ENCODE data around the gene COX6B2.

COX6B2 gene

DNA sequence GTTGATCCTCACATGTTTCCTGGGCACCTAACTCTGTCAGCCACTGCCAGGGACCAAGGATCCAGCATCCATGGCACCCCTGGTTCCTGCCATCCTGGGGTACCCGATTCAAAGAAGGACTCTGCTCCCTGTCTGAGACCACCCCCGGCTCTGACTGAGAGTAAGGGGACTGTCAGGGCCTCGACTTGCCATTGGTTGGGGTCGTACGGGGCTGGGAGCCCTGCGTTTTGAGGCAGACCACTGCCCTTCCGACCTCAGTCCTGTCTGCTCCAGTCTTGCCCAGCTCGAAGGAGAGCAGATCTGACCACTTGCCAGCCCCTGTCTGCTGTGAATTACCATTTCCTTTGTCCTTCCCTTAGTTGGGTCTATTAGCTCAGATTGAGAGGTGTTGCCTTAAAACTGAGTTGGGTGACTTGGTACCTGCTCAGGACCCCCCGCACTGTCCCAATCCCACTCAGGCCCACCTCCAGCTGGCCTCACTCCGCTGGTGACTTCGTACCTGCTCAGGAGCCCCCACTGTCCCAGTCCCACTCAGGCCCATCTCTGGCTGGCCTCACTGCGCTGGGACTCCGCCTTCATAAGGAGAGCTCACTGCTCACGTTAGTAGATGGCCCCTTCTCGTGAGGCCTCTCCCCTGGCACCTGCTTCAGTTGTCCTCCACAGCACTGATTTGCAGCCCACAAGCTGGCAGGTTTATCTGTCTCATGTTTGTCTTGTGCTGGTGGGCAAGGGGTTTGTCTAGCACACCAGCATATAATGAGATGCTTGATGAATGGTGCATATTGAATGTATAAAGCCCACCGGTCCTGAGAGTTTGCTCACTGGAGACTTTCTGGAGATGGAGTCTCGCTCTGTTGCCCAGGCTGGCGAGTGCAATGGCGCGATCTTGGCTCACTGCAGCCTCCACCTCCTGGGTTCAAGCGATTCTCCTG is 35.1 kb upstream of the COX6B2 start:
- no peak overlapping the region for H3K27ac ChIP-seq (ENCODE audit: low read depth in 2 of 2, low read length in 2 of 2)
- H3K4me3 ChIP-seq (ENCODE audit: low read length in 2 of 2), result no peak overlapping the region
- H3K27me3 ChIP-seq (ENCODE audit: control insufficient read depth in 2 of 2, insufficient read depth in 2 of 2, low read length in 2 of 2), result no peaks in the 10 kb centered on the region
- H3K4me1 ChIP-seq (ENCODE audit: control insufficient read depth in 2 of 2, insufficient read depth in 2 of 2, low read length in 2 of 2), result peaks cover 29 to 30% of the 10 kb centered on the region in 2 donors
- peaks cover 31 to 44% of the 10 kb centered on the region in 2 donors for H3K36me3 ChIP-seq (ENCODE audit: control insufficient read depth in 2 of 2, insufficient read depth in 2 of 2, low read length in 2 of 2)
- H3K9me3 ChIP-seq (ENCODE audit: control insufficient read depth in 2 of 2, low read length in 2 of 2), result no peaks in the 10 kb centered on the region
- no peak overlapping the region for H3K9ac ChIP-seq (ENCODE audit: low read depth in 1 of 2, low read length in 2 of 2)

DNA sequence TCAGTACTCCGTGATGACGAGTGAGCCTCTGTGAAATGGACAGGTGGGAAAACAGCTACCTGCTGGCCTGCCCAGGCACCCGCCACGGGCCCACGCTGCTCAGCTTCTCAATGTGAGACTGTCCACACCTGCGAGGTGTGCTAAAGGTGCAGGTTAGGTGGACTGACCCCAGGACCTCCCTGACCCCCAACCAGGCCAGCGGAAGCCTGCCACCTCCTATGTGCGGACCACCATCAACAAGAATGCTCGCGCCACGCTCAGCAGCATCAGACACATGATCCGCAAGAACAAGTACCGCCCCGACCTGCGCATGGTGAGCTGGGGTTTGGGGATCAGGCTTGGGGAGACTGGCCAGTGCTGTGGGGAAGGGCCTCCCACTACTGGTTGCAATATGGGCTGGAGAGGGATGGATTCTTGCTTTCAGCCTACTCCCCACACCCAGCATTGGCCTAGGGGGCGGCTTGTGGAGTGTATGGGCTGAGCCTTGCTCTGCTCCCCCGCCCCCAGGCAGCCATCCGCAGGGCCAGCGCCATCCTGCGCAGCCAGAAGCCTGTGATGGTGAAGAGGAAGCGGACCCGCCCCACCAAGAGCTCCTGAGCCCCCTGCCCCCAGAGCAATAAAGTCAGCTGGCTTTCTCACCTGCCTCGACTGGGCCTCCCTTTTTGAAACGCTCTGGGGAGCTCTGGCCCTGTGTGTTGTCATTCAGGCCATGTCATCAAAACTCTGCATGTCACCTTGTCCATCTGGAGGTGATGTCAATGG is 33.4 kb upstream of the COX6B2 start:
- peak overlapping the region; percentile 99 for H3K4me3 ChIP-seq (ENCODE audit: low read length in 2 of 2)
- H3K36me3 ChIP-seq (ENCODE audit: control insufficient read depth in 2 of 2, insufficient read depth in 2 of 2, low read length in 2 of 2), result peaks cover 31 to 44% of the 10 kb centered on the region in 2 donors
- no peaks in the 10 kb centered on the region for H3K27me3 ChIP-seq (ENCODE audit: control insufficient read depth in 2 of 2, insufficient read depth in 2 of 2, low read length in 2 of 2)
- peak overlapping the region; percentile 54 to 97 for H3K9ac ChIP-seq (ENCODE audit: low read depth in 1 of 2, low read length in 2 of 2)
- H3K27ac ChIP-seq (ENCODE audit: low read depth in 2 of 2, low read length in 2 of 2), result no peak overlapping the region
- peaks cover 39 to 41% of the 10 kb centered on the region in 2 donors for H3K4me1 ChIP-seq (ENCODE audit: control insufficient read depth in 2 of 2, insufficient read depth in 2 of 2, low read length in 2 of 2)
- H3K9me3 ChIP-seq (ENCODE audit: control insufficient read depth in 2 of 2, low read length in 2 of 2), result no peaks in the 10 kb centered on the region

DNA sequence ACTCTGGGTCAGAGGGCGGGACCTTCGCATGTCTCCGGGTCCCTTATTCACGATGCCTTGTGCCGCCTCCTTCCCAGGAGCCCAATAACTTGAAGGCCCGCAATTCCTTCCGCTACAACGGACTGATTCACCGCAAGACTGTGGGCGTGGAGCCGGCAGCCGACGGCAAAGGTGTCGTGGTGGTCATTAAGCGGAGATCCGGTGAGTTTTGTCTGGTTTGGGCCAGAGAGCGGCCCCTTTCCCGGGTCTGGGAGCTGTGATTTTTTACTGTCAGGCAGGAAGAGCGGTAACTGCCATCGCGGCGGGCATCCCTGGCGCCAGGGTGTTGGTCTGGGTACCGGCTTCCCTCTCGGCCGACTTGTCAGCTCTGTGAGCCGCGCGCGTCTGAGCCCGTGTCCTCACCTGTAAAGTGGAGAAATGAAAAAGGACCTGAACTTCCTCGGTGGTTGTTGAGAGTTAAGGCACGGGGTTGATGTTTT is 32.0 kb upstream of the COX6B2 start:
- Histone ChIP-seq H3K9me3 (ENCODE audit: control insufficient read depth in 2 of 2, low read length in 2 of 2) (no peaks in the 10 kb centered on the region), H3K4me3 (ENCODE audit: low read length in 2 of 2) (peak overlapping the region; percentile 99), H3K27me3 (ENCODE audit: control insufficient read depth in 2 of 2, insufficient read depth in 2 of 2, low read length in 2 of 2) (no peaks in the 10 kb centered on the region), H3K27ac (ENCODE audit: low read depth in 2 of 2, low read length in 2 of 2) (peak overlapping the region; percentile 76 to 96), H3K9ac (ENCODE audit: low read depth in 1 of 2, low read length in 2 of 2) (peak overlapping the region; percentile 97 to 98), H3K4me1 (ENCODE audit: control insufficient read depth in 2 of 2, insufficient read depth in 2 of 2, low read length in 2 of 2) (peaks cover 42 to 44% of the 10 kb centered on the region in 2 donors), H3K36me3 (ENCODE audit: control insufficient read depth in 2 of 2, insufficient read depth in 2 of 2, low read length in 2 of 2) (peaks cover 31 to 42% of the 10 kb centered on the region in 2 donors)

DNA sequence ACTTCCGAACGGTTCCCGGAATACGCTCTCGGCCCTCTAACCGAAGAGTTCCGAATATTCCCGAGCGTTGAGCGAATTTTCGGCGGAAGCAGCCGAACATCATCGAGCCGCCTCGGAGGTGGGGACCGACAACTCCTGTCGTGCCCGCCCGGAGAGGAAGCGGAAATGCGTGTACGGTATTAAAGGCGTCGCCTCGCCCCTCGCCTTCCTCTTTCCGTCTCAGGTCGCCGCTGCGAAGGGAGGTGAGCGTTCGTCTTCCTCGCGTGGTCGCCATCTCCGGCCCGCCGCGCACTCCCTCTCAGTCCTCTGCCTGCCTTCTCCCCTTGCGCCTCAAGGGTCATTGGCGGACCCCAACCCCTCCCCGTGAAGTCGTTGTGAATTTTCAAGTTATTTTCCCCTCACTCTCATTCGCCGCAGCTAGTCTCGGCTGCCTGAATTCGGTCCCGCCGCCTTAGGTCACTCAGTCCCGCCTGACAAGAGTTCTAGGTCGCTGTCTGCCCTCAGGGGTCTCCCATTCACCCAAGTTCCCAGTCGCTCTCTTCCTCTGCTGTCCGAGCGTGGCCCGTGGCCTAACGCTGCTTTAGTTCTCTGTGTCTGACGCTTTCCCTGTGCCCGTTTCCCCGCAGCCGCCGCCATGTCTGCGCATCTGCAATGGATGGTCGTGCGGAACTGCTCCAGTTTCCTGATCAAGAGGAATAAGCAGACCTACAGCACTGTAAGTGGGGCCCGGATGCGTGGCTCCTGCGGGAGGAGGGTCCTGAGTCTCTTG is 31.4 kb upstream of the COX6B2 start, which contains the start of gene RPL28:
TSS of gene RPL28 (plus strand) at position 209 of the 769 bp plus-strand sequence. CDS start at position 635, 426 bp downstream.
- Histone ChIP-seq H3K4me1 (ENCODE audit: control insufficient read depth in 2 of 2, insufficient read depth in 2 of 2, low read length in 2 of 2) (peaks cover 42 to 44% of the 10 kb centered on the region in 2 donors), H3K9ac (ENCODE audit: low read depth in 1 of 2, low read length in 2 of 2) (peak within 1 kb of the TSS; percentile 97 to 98), H3K4me3 (ENCODE audit: low read length in 2 of 2) (peak within 1 kb of the TSS; percentile 99), H3K9me3 (ENCODE audit: control insufficient read depth in 2 of 2, low read length in 2 of 2) (no peaks in the 10 kb centered on the region), H3K27me3 (ENCODE audit: control insufficient read depth in 2 of 2, insufficient read depth in 2 of 2, low read length in 2 of 2) (no peaks in the 10 kb centered on the region), H3K27ac (ENCODE audit: low read depth in 2 of 2, low read length in 2 of 2) (peak within 1 kb of the TSS; percentile 95 to 96), H3K36me3 (ENCODE audit: control insufficient read depth in 2 of 2, insufficient read depth in 2 of 2, low read length in 2 of 2) (peaks cover 31 to 35% of the 10 kb centered on the region in 2 donors)

DNA sequence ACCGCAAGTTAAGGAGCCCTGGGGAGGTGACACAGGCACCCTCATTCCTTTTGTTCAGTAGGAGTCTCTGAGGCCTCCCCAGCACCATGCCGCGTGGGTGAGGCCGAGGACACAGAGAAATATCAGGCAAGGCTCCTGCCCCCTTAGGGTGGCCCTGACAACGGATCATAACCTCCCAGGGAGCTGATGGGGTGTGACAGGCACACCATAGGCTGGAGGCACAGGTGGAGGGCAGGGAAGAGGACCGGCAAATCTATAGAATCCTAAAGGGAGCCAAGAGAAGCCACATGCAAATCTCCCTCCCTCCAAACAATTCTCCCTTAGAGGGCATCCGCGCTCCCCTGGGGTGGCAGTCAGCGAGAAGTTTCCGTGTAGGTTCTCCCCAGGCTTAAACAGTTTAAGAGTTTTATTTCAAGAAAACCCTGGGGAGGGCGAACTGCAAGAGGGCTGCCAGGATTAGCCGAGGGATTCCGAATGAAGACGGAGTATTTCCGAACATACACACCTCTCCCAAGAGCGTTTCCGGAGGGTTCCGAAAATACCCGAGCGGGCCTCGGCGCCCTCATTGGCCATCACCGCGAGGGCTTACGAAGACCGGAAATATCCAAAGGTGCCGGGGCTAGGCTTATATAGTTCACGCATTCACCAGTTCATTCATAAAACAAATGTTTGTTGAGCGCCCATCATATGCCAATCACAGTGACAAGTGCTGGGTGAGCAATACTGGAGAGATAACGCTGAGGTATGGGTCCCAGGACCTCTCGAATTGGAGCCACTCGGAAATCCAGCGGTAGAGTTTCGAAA is 30.6 kb upstream of the COX6B2 start:
- Histone ChIP-seq H3K9ac (ENCODE audit: low read depth in 1 of 2, low read length in 2 of 2) (peak overlapping the region; percentile 96 to 97), H3K27me3 (ENCODE audit: control insufficient read depth in 2 of 2, insufficient read depth in 2 of 2, low read length in 2 of 2) (no peaks in the 10 kb centered on the region), H3K27ac (ENCODE audit: low read depth in 2 of 2, low read length in 2 of 2) (peak overlapping the region; percentile 95 to 96), H3K36me3 (ENCODE audit: control insufficient read depth in 2 of 2, insufficient read depth in 2 of 2, low read length in 2 of 2) (peaks cover 26 to 31% of the 10 kb centered on the region in 2 donors), H3K4me3 (ENCODE audit: low read length in 2 of 2) (peak overlapping the region; percentile 99), H3K4me1 (ENCODE audit: control insufficient read depth in 2 of 2, insufficient read depth in 2 of 2, low read length in 2 of 2) (peaks cover 42 to 44% of the 10 kb centered on the region in 2 donors), H3K9me3 (ENCODE audit: control insufficient read depth in 2 of 2, low read length in 2 of 2) (no peaks in the 10 kb centered on the region)

DNA sequence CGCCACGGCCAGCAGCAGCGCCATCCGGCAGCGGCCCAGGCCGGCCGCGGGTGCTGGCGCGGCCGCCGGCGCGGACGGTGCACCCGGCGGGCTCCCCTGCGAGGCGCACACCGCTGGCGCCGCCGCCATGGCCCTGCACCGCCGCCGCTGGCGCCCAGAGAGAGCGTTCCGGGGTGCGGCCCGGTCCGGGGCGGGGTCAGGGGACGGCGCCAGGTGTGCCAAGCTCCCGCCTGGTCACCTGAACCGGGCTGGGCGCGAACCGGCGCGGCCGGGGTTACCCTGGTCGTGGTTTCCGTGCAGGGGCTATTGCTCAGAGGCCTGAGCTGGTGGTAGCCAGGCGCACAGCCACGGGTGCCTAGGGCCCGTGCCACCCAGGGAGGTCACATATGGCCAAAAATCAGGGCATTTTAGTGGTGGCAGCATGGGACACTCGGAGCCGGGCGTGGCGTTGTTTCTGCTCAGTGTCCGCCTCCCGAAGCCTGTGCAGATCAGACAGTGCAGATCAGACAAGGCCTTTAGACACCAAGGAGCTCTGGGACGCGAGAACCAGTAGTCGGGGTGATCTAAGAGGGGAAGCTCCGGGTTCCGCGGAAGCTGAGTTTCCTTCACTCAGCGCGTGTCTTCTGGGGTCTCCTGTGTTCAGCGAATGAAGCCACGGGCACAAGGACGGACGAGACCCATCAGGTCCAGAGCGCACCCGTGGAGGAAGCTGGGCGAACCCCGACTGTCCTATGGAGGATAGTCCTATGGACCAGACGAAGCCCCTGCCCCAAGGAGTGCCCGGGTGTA is 29.8 kb upstream of the COX6B2 start, which contains the start of gene TMEM238:
TSS of gene TMEM238 (minus strand) at position 162 of the 789 bp plus-strand sequence. CDS start at position 129, 33 bp downstream.
- Histone ChIP-seq H3K4me3 (ENCODE audit: low read length in 2 of 2) (peak within 1 kb of the TSS; percentile 99), H3K9me3 (ENCODE audit: control insufficient read depth in 2 of 2, low read length in 2 of 2) (no peaks in the 10 kb centered on the region), H3K9ac (ENCODE audit: low read depth in 1 of 2, low read length in 2 of 2) (peak within 1 kb of the TSS; percentile 96 to 97), H3K27me3 (ENCODE audit: control insufficient read depth in 2 of 2, insufficient read depth in 2 of 2, low read length in 2 of 2) (no peaks in the 10 kb centered on the region), H3K36me3 (ENCODE audit: control insufficient read depth in 2 of 2, insufficient read depth in 2 of 2, low read length in 2 of 2) (peaks cover 23 to 24% of the 10 kb centered on the region in 2 donors), H3K4me1 (ENCODE audit: control insufficient read depth in 2 of 2, insufficient read depth in 2 of 2, low read length in 2 of 2) (peaks cover 42 to 44% of the 10 kb centered on the region in 2 donors), H3K27ac (ENCODE audit: low read depth in 2 of 2, low read length in 2 of 2) (peak within 1 kb of the TSS; percentile 95 to 96)

DNA sequence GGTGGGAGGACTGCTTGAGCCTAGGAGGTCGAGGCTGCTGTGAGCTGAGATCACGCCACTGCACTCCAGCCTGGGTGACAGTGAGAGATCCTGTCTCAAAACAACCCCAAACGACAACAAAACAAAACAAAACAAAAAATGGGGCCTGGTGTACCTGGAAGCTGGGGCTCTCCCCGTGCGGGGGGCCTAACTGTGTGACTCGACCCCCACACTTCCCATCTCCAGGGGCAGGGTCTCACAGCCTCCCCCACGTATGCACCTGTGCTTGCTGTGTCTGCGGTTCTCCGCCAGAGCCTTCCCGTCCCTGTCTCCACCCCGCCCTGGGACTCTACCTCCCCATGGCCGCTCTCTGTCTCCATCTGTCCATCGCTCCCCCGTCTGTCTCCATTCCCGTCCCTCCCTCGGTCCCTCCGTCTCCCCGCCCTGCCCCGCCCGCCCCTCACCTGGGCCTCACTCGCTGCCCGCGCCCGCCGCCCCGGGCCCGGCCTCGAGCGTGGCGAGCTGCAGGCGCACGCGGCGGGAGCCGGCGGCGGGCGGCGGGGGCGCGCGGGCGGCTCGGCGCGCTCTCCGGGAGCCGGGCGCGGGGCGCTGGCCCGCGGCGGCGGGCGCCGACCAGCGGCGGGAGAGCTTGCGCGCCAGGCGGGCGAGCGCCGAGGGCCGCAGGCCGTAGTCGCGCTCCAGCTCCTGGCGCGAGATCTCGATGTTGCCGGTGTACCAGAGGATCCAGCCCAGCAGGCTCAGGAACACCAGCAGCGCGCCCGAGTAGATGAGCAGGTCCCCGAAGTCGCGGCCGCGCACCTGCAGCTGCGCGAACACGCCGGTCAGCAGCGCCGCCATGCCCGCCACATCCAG is 29.0 kb upstream of the COX6B2 start:
- peak overlapping the region; percentile 60 to 97 for H3K9ac ChIP-seq (ENCODE audit: low read depth in 1 of 2, low read length in 2 of 2)
- H3K27me3 ChIP-seq (ENCODE audit: control insufficient read depth in 2 of 2, insufficient read depth in 2 of 2, low read length in 2 of 2), result no peaks in the 10 kb centered on the region
- H3K4me1 ChIP-seq (ENCODE audit: control insufficient read depth in 2 of 2, insufficient read depth in 2 of 2, low read length in 2 of 2), result peaks cover 40 to 42% of the 10 kb centered on the region in 2 donors
- H3K9me3 ChIP-seq (ENCODE audit: control insufficient read depth in 2 of 2, low read length in 2 of 2), result no peaks in the 10 kb centered on the region
- peak overlapping the region; percentile 95 to 96 for H3K27ac ChIP-seq (ENCODE audit: low read depth in 2 of 2, low read length in 2 of 2)
- H3K4me3 ChIP-seq (ENCODE audit: low read length in 2 of 2), result peak overlapping the region; percentile 99
- H3K36me3 ChIP-seq (ENCODE audit: control insufficient read depth in 2 of 2, insufficient read depth in 2 of 2, low read length in 2 of 2), result peaks cover 16 to 19% of the 10 kb centered on the region in 2 donors

DNA sequence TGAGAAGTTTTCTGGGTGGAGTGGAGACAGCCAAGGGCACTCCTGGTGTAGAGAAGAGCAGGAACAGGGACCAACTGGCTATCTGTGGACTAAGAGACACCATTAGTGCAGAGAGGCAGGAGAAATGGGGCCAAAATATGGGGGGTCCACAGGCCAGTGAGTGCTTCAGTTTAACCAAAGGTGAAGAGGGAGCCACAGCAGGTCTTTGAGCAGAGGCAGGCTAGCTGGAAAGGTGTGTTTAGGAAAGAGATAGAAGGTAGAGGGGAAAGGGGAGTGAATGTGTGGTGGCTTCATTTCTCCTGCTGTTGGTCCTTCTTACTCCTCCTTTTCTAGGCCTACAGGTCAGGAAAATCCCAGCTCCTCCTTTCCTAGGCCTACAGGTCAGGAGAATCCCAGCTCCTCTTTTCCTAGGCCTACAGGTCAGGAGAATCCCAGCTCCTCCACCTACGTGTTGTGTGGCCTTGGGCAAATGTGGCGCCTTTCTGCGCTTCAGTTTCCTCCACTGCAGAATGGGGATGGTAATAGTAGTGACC is 28.1 kb upstream of the COX6B2 start:
- Histone ChIP-seq H3K4me3 (ENCODE audit: low read length in 2 of 2) (peak overlapping the region in 1 of 2 donors; percentile 67), H3K9ac (ENCODE audit: low read depth in 1 of 2, low read length in 2 of 2) (no peak overlapping the region), H3K4me1 (ENCODE audit: control insufficient read depth in 2 of 2, insufficient read depth in 2 of 2, low read length in 2 of 2) (peaks cover 31 to 33% of the 10 kb centered on the region in 2 donors), H3K36me3 (ENCODE audit: control insufficient read depth in 2 of 2, insufficient read depth in 2 of 2, low read length in 2 of 2) (peaks cover 7 to 10% of the 10 kb centered on the region in 2 donors), H3K27me3 (ENCODE audit: control insufficient read depth in 2 of 2, insufficient read depth in 2 of 2, low read length in 2 of 2) (no peaks in the 10 kb centered on the region), H3K9me3 (ENCODE audit: control insufficient read depth in 2 of 2, low read length in 2 of 2) (no peaks in the 10 kb centered on the region), H3K27ac (ENCODE audit: low read depth in 2 of 2, low read length in 2 of 2) (no peak overlapping the region)

Measured in mucosa of rectum (tissue), 2 donors.